Measurements from ENCODE around the gene MORC4. TPM values are rescaled to one million over a fixed set of nuclear protein-coding genes. Genes with fewer than 3 reads are reported as not detected.

MORC4 gene
- total RNA-seq, 1 experiment from 2014 or later = 23.0 TPM

GRCh38 chrX:106902684-106903083, 97.3 kb downstream of the MORC4 start:
- Mint-ChIP-seq H3K9me3 (ENCODE audit: unreplicated experiment) (no peaks in the 10 kb centered on the region), H3K4me1 (ENCODE audit: insufficient read depth, unreplicated experiment) (no peaks in the 10 kb centered on the region), H3K4me3 (ENCODE audit: unreplicated experiment) (no peak overlapping the region), H3K36me3 (ENCODE audit: insufficient read depth, unreplicated experiment) (no peaks in the 10 kb centered on the region), H3K27me3 (ENCODE audit: insufficient read depth, unreplicated experiment) (peaks cover 54% of the 10 kb centered on the region), H3K27ac (ENCODE audit: low read depth, unreplicated experiment) (no peak overlapping the region)
- DNase-seq (ENCODE audit: unreplicated experiment) = no peak
- BruUV-seq (replicated peaks) = no TSS peak
- ChIA-PET POLR2A (no interaction called here), CTCF (interaction anchor here (0.6 to 1.4 kb wide), 4 partner anchors 9 to 57 kb away, joined by 3 to 6 read pairs (median 4); no protein-coding TSS in a partner anchor)
- intact Hi-C loops (cut with micrococcal nuclease) = no loop called here
- TF ChIP-seq CTCF (IDR thresholded peaks at IDR 0.05; ENCODE audit: unreplicated experiment) = no peak

GRCh38 chrX:106901781-106902219, 98.2 kb downstream of the MORC4 start:
- no peaks in the 10 kb centered on the region for H3K36me3 Mint-ChIP-seq (ENCODE audit: insufficient read depth, unreplicated experiment)
- TF ChIP-seq CTCF (IDR thresholded peaks at IDR 0.05; ENCODE audit: unreplicated experiment) = no peak
- no peaks in the 10 kb centered on the region for H3K9me3 Mint-ChIP-seq (ENCODE audit: unreplicated experiment)
- H3K4me1 Mint-ChIP-seq (ENCODE audit: insufficient read depth, unreplicated experiment) = peaks cover 6% of the 10 kb centered on the region
- intact Hi-C loops (cut with micrococcal nuclease) = no loop called here
- no peak for DNase-seq (ENCODE audit: unreplicated experiment)
- no TSS peak for BruUV-seq (replicated peaks)
- ChIA-PET CTCF (interaction anchor here (0.5 to 1.4 kb wide), 4 partner anchors 20 to 758 kb away, joined by 3 to 6 read pairs (median 3); no protein-coding TSS in a partner anchor), POLR2A (interaction anchor here (0.9 to 1.0 kb wide), 2 partner anchors 19 to 35 kb away, joined by 3 to 5 read pairs; no protein-coding TSS in a partner anchor)
- H3K27ac Mint-ChIP-seq (ENCODE audit: low read depth, unreplicated experiment) = no peak overlapping the region
- peaks cover 54% of the 10 kb centered on the region for H3K27me3 Mint-ChIP-seq (ENCODE audit: insufficient read depth, unreplicated experiment)
- no peak overlapping the region for H3K4me3 Mint-ChIP-seq (ENCODE audit: unreplicated experiment)

GRCh38 chrX:106901341-106901740, 98.7 kb downstream of the MORC4 start:
- no TSS peak for BruUV-seq (replicated peaks)
- no peak for DNase-seq (ENCODE audit: unreplicated experiment)
- TF ChIP-seq CTCF (IDR thresholded peaks at IDR 0.05; ENCODE audit: unreplicated experiment) = no peak
- H3K27me3 Mint-ChIP-seq (ENCODE audit: insufficient read depth, unreplicated experiment) = peaks cover 54% of the 10 kb centered on the region
- POLR2A ChIA-PET = interaction anchor here (0.9 to 1.0 kb wide), 2 partner anchors 19 to 35 kb away, joined by 3 to 5 read pairs; no protein-coding TSS in a partner anchor
- CTCF ChIA-PET = interaction anchor here (0.5 to 1.4 kb wide), 4 partner anchors 40 to 1026 kb away, joined by 3 to 6 read pairs (median 4); no protein-coding TSS in a partner anchor
- no peak overlapping the region for H3K4me3 Mint-ChIP-seq (ENCODE audit: unreplicated experiment)
- intact Hi-C loops (cut with micrococcal nuclease) = no loop called here
- H3K9me3 Mint-ChIP-seq (ENCODE audit: unreplicated experiment) = no peaks in the 10 kb centered on the region
- no peaks in the 10 kb centered on the region for H3K36me3 Mint-ChIP-seq (ENCODE audit: insufficient read depth, unreplicated experiment)
- H3K27ac Mint-ChIP-seq (ENCODE audit: low read depth, unreplicated experiment) = no peak overlapping the region
- peaks cover 7% of the 10 kb centered on the region for H3K4me1 Mint-ChIP-seq (ENCODE audit: insufficient read depth, unreplicated experiment)

GRCh38 chrX:106899841-106900240, 100.2 kb downstream of the MORC4 start:
- ChIA-PET POLR2A (no interaction called here), CTCF (interaction anchor here (0.6 to 1.1 kb wide), 7 partner anchors 10 to 99 kb away, joined by 3 to 8 read pairs (median 3); no protein-coding TSS in a partner anchor)
- Mint-ChIP-seq H3K9me3 (ENCODE audit: unreplicated experiment) (no peaks in the 10 kb centered on the region), H3K27ac (ENCODE audit: low read depth, unreplicated experiment) (no peak overlapping the region), H3K4me3 (ENCODE audit: unreplicated experiment) (no peak overlapping the region), H3K36me3 (ENCODE audit: insufficient read depth, unreplicated experiment) (no peaks in the 10 kb centered on the region), H3K27me3 (ENCODE audit: insufficient read depth, unreplicated experiment) (peaks cover 46% of the 10 kb centered on the region), H3K4me1 (ENCODE audit: insufficient read depth, unreplicated experiment) (peaks cover 21% of the 10 kb centered on the region)
- TF ChIP-seq CTCF (IDR thresholded peaks at IDR 0.05; ENCODE audit: unreplicated experiment) = no peak
- no peak for DNase-seq (ENCODE audit: unreplicated experiment)
- intact Hi-C loops (cut with micrococcal nuclease) = no loop called here
- no TSS peak for BruUV-seq (replicated peaks)

Data from MCF 10A (cell line).